ENCODE data around the gene SRCIN1.
A peak's percentile ranks its signal among the peaks of the same experiment; 100 is the strongest.
"Not testable (repeated sequence)": the region's sequence is repeated elsewhere in the genome, so short reads cannot be mapped to it uniquely, and the experiment has no call there.

Gene SRCIN1

DNA sequence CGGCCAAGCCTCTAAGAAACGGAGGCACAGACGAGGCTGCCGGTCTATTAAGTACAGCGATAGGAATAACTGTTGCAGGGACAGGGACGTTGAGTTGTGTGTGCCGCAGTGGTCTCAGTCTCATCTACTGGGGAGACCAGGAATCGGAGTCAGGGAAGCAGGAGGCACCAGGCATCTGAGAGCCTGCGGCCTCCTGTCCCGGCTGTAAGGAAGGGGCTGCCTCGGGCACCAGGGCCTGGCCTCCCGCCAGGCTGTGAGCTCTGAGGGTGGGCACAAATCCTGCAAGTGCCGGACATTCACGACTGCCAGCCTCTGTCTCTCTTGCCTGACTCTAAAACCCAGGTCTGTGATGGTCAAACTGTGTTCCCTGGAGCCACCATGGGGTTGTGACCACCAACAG lies 101.5 kb downstream of the SRCIN1 start:
- DNase-seq = no peak

DNA sequence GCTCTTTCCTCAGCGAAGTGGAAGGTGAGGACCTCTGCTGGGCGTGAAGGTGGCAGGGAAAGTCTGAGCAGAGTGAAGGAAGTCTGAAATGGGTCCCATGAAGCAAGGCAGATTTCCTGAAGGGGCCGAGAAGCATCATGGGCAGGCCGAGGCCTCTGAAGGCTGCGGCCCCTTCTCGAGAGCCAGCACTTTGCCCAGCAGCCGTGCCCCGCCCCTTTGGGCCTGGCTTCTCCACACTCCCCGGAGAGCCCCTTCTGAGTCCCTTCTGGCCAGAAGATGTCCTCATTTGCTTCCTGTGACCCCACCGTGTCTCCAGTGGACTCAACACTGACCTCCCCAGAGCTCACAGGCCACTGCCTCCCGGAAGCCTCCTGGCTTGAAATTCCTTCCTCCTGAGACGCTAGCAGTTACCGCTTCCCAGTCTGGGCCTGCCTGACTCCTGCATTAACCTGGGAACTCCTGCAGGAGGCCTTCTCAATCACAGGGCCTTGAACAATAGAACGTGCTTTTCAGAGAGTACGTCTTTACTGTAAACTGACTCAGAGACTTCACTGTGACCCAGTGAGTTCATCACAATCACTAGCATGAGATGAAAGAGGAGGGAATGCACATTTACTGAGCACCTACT lies 102.4 kb downstream of the SRCIN1 start:
- DNase-seq = not testable (repeated sequence)

GRCh38 chr17:38501718-38502117 lies 104.0 kb downstream of the SRCIN1 start:
- not testable (repeated sequence) for DNase-seq

- not testable (repeated sequence) for DNase-seq
Observed at GRCh38 chr17:38499230-38499629, 106.5 kb downstream of the SRCIN1 start.

- no peak for DNase-seq
Observed at GRCh38 chr17:38498353-38498752, 107.4 kb downstream of the SRCIN1 start.

DNA sequence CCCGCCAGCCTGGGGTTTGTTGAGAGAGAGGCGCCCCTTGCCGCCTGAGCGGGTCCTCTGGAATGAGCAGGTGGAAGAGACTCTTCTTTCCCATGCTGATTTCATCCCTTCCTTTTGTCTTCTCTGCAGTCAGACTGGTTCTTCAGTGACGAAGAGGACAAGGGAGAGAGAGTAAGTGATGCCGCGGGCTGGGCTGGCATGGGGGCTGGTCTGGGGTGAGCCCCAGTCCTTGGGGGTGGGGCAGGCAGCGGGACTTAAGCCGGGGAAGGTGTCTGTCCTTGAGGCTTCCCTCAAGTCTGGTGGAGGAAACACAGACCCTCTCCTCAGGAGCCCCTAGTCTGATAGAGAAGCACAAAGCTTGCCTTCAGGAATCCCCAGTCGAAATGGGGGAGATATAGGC lies 108.1 kb downstream of the SRCIN1 start:
- DNase-seq = not testable (repeated sequence)

DNA sequence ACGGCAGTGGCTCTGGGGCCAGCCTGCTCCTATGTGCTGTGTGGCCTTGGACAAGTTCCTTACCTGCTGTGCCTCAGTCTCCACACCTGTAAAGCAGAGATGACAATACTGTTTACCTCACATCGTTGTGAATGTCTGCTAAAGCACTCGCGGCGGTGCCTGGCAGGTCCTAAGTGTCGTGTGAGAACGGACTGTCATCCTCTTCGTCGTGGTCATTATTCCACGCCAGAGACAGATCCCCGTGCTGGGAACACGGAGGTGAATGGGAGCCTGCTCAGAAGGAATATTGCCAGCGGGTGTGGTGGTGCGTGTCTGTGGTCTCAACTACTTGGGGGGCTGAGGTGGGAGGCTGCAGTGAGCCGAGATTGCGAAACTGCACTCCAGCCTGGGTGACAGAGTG lies 111.6 kb downstream of the SRCIN1 start:
- not testable (repeated sequence) for DNase-seq

GRCh38 chr17:38492067-38493040 lies 113.4 kb downstream of the SRCIN1 start:
- peak; percentile 86 for DNase-seq

DNA sequence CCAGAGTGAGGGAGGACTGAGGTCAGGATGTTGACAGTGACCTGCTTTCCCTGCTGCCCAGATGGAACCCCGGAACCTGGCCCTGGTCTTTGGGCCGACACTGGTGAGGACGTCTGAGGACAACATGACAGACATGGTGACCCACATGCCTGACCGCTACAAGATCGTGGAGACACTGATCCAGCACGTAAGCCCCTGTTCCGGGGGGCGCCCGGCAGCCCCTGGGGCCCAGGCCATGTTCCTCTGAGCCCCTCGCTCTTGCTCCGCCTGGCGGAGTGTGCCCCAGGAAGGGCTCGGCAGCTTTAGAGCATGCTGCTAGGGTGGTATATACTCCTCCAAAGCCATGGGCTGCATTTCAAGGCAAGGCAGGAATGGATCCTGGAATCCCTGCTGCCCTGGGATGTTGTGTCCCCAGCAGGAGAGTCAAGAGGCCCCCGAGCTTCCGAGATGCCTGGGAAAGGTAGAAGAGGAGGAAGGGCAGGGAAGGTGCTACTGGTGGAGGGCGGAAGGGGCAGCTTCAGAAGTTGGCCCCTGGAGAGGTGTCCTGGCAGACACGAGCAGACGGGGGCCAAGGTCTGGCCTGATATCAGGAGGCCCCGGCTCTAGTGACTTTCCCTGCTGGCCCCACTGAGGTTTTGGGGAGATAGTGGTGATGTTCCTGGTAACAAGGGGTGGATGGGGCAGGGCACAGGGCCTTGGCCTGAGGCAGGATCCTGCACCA lies 114.2 kb downstream of the SRCIN1 start:
- not testable (repeated sequence) for DNase-seq

DNA sequence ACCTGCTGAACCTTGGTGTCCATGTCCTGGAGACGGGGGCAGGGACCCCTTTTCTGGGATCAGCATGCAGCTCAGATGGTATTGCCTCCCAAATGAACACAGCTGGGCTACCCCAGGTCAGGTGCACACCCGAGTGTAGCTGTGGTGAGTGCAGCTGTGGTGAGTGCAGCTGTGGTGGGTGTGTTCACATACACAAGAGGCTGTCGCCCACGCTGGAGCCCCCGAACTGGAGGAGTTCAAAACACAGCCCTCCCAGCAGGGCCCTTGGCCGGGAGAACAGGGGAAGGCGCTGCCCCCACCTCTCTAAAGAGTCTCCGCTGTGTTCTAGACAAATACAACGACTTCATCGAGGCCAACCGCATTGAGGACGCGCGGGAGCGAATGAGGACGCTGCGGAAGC lies 116.0 kb downstream of the SRCIN1 start:
- DNase-seq = not testable (repeated sequence)

- peak; percentile 26 for DNase-seq
Observed at GRCh38 chr17:38485681-38486298, 120.0 kb downstream of the SRCIN1 start.

GRCh38 chr17:38485146-38485468 lies 120.6 kb downstream of the SRCIN1 start:
- no peak for DNase-seq

GRCh38 chr17:38484242-38485145 lies 121.3 kb downstream of the SRCIN1 start:
- DNase-seq = peak; percentile 49

DNA sequence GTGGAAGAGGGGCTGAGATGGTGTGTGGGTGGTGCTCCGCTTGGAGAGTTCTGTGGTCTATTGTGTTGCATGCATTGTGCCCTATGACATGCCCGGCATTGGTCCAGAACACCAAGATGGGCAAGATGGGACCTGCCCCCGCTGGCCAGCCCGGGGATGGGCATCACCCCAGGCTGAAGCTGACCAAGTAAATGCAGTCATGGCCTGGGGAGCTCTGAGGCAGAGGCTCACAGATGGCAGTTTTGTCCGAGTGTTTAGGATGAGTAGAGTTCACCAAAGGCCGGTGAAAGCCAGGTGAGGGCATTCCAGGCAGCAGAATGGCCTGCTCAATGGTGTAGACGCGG lies 123.1 kb downstream of the SRCIN1 start:
- DNase-seq = not testable (repeated sequence)

- DNase-seq = not testable (repeated sequence)
Observed at GRCh38 chr17:38482039-38482699, 123.6 kb downstream of the SRCIN1 start.
